Hypothalamus (tissue), 51 donors: ENCODE results near the gene RMC1.
A peak's percentile ranks its signal among the peaks of the same experiment; 100 is the strongest.
"Not testable (repeated sequence)": the region's sequence is repeated elsewhere in the genome, so short reads cannot be mapped to it uniquely, and the experiment has no call there.

Experiments
- DNase-seq, 51 donors: peaks; one replicate each; lab custom pipeline; 2025; lab: John Stamatoyannopoulos, UW

The RMC1 gene

GRCh38 chr18:23503038-23503962, at the start of gene RMC1:
Gene RMC1 (plus strand): TSS chr18:23503511. CDS start chr18:23503619, 108 bp downstream.
- DNase-seq = peak; percentile 56 to 99 (median 92)

GRCh38 chr18:23453680-23454058, 49.6 kb upstream of the RMC1 start:
- DNase-seq = peak in 1 of 51 donors; percentile 42

GRCh38 chr18:23456835-23457234, 46.5 kb upstream of the RMC1 start:
- no peak for DNase-seq

- no peak for DNase-seq
These were observed 44.3 kb upstream of the RMC1 start for GRCh38 chr18:23458830-23459529.

GRCh38 chr18:23459530-23459921, 43.8 kb upstream of the RMC1 start:
- no peak for DNase-seq

GRCh38 chr18:23460285-23461273, 42.7 kb upstream of the RMC1 start:
- no peak for DNase-seq

GRCh38 chr18:23462876-23463275, 40.4 kb upstream of the RMC1 start:
- no peak for DNase-seq

- no peak for DNase-seq
These were observed 34.4 kb upstream of the RMC1 start for GRCh38 chr18:23468753-23469459.

- no peak for DNase-seq
These were observed 32.5 kb upstream of the RMC1 start for GRCh38 chr18:23470620-23471387.

- DNase-seq = no peak
These were observed 31.8 kb upstream of the RMC1 start for GRCh38 chr18:23471486-23471885.

- no peak for DNase-seq
These were observed 23.3 kb upstream of the RMC1 start for GRCh38 chr18:23479829-23480505.

GRCh38 chr18:23484561-23485182, 18.6 kb upstream of the RMC1 start:
- no peak for DNase-seq

- no peak for DNase-seq
These were observed 17.9 kb upstream of the RMC1 start for GRCh38 chr18:23485386-23485785.

- DNase-seq = no peak
These were observed 15.4 kb upstream of the RMC1 start for GRCh38 chr18:23487738-23488570.

- DNase-seq = not testable (repeated sequence)
These were observed 13.7 kb upstream of the RMC1 start for GRCh38 chr18:23489586-23489985.

- no peak for DNase-seq
These were observed 9.7 kb upstream of the RMC1 start for GRCh38 chr18:23493654-23494053.

- DNase-seq = no peak
These were observed 8.3 kb upstream of the RMC1 start for GRCh38 chr18:23494992-23495391.
